ENCODE data around the gene USP16. TPM values are rescaled to one million over a fixed set of nuclear protein-coding genes. Genes with fewer than 3 reads are reported as not detected.
A peak's percentile ranks its signal among the peaks of the same experiment; 100 is the strongest.
"Not testable (repeated sequence)": the region's sequence is repeated elsewhere in the genome, so short reads cannot be mapped to it uniquely, and the experiment has no call there.

The USP16 gene
- total RNA-seq: 33.7 TPM
- long read RNA-seq, transcript USP16-201 (19 exons, 3,004 nt): major isoform, 14 of 45 reads
- long read RNA-seq, partial matches to known transcripts: 5 of 45 reads
- long read RNA-seq, other reads (novel, unspliced or antisense): 21 of 45 reads

DNA sequence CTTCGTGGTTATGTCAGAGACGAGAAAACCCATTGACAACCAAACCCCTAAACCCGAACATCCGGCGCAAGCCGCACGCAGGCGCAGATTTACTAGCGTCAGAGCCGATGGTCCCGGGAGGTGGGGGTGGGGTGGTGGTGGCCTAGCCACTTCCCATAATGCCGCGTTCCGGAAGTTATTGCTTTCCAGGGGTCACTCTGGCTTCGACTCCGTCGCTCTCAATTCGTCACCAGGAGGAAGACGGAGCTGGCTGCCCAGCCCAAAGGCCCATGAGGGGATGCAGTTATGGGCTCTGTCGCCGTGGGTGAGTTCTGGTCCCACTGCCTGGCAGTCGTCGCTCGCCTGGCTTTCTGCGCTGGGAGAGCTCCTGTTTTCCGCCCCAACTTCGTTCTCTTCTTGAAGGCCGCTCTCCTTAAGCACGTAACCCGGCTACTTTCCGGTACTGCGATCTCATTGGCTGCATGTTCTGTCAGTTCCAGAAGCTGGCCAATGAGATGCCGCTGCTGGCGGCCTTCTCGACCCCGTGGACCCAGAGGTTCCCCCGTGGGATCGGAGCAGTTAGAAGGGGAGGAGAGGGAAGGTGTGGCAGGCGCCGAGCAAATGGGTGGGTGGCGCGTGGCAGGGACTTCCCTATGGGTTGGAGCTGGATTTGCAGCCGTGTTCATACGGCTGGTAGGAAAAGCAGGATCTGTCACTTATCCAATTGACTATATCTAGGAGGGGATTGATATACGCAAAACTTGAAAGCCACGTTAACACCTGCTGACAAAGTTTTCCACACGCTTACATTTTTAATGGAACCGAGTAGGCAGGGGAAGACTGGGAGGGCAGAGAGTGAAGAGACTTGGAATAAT lies at the start of gene USP16:
TSS of gene USP16 (plus strand) at position 195 of the 854 bp plus-strand sequence. CDS start 3,246 bp downstream, outside the sequence.
- Histone ChIP-seq H3K36me3 (peaks cover 17% of the 10 kb centered on the region), H3K4me3 (peak within 1 kb of the TSS; percentile 85), H3K27me3 (ENCODE audit: low read depth) (no peaks in the 10 kb centered on the region), H3K4me1 (peaks cover 40% of the 10 kb centered on the region), H3K27ac (replicated peaks) (peak within 1 kb of the TSS; percentile 100), H3K9me3 (replicated peaks) (no peaks in the 10 kb centered on the region)
- TF ChIP-seq, protein P1, sequence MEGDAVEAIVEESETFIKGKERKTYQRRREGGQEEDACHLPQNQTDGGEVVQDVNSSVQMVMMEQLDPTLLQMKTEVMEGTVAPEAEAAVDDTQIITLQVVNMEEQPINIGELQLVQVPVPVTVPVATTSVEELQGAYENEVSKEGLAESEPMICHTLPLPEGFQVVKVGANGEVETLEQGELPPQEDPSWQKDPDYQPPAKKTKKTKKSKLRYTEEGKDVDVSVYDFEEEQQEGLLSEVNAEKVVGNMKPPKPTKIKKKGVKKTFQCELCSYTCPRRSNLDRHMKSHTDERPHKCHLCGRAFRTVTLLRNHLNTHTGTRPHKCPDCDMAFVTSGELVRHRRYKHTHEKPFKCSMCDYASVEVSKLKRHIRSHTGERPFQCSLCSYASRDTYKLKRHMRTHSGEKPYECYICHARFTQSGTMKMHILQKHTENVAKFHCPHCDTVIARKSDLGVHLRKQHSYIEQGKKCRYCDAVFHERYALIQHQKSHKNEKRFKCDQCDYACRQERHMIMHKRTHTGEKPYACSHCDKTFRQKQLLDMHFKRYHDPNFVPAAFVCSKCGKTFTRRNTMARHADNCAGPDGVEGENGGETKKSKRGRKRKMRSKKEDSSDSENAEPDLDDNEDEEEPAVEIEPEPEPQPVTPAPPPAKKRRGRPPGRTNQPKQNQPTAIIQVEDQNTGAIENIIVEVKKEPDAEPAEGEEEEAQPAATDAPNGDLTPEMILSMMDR (IDR thresholded peaks at IDR 0.05; ENCODE audit: borderline replicate concordance): peak; percentile 45
- peak; percentile 96 for DNase-seq
- intact Hi-C loops (cut with micrococcal nuclease): no loop called here

DNA sequence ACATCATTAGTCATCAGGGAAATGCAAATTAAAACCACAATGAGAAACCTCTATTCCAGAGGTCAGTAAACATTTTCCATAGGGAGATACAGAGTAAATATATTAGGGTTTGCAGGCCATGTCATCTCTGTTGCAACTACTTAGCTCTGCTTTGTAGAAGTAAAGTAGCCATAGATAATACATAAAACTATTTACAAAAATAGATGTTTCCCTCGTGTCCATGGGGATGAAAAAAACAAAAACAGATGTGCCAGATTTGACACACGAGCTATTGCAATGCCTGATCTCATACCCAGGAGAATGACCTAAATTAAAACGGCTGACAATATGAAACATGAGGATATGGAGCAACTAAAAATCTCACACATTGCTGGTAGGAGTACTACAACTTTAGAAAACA lies 49.1 kb upstream of the USP16 start:
- intact Hi-C loops (cut with micrococcal nuclease): no loop called here
- no peak overlapping the region for H3K4me3 ChIP-seq
- TF ChIP-seq, protein P1 (IDR thresholded peaks at IDR 0.05; ENCODE audit: borderline replicate concordance): no peak
- DNase-seq: no peak
- H3K4me1 ChIP-seq: peaks cover 23% of the 10 kb centered on the region
- H3K27me3 ChIP-seq (ENCODE audit: low read depth): no peaks in the 10 kb centered on the region
- no peaks in the 10 kb centered on the region for H3K9me3 ChIP-seq (replicated peaks)
- H3K27ac ChIP-seq (replicated peaks): no peak overlapping the region
- H3K36me3 ChIP-seq: peaks cover 55% of the 10 kb centered on the region

DNA sequence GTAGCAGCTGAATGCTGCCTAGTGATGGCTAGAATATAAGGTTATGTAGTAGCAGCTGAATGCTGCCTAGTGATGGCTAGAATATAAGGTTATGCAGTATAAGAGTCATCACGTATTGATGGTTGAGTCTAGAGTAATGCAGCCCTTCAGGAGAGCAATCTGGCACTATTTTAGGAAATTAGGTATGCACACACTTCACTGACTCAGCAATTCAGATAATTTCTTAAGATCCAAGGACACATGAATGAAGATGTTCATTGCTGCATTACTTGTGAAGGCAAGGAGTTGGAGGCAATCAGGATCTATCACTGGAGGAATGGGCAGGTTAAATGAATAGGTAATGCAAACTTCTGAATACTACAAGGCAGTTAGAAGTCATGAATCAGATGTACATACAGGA lies 45.4 kb upstream of the USP16 start:
- intact Hi-C loops (cut with micrococcal nuclease): no loop called here

DNA sequence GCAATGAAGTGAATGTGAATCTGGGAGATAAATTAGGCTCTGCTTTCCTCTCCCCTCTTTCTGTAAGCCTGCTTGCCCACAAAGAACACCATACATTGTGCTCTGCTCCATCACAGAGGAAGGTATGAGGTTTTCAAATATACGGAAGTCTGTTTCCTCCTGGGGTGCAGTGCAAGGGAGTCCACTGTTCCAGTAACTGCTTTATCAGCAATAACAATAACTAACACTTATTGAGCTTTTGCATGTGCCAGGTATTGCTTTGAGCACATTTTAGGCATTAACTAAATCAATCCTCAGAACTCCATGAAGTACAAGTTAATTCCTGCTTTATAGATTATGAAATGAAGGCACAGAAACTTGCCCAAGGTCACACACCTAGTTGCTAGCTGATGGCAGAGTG lies 41.8 kb upstream of the USP16 start:
- no peaks in the 10 kb centered on the region for H3K27me3 ChIP-seq (ENCODE audit: low read depth)
- intact Hi-C loops (cut with micrococcal nuclease): no loop called here
- TF ChIP-seq, protein P1 (IDR thresholded peaks at IDR 0.05; ENCODE audit: borderline replicate concordance): no peak
- DNase-seq: no peak
- no peaks in the 10 kb centered on the region for H3K9me3 ChIP-seq (replicated peaks)
- peaks cover 83% of the 10 kb centered on the region for H3K36me3 ChIP-seq
- H3K4me3 ChIP-seq: no peak overlapping the region
- peaks cover 15% of the 10 kb centered on the region for H3K4me1 ChIP-seq
- no peak overlapping the region for H3K27ac ChIP-seq (replicated peaks)

More for the DNA sequence above, 45.4 kb upstream of the USP16 start:
- H3K4me1 ChIP-seq: peaks cover 16% of the 10 kb centered on the region
- H3K4me3 ChIP-seq: no peak overlapping the region
- no peak for DNase-seq
- TF ChIP-seq, protein P1 (IDR thresholded peaks at IDR 0.05; ENCODE audit: borderline replicate concordance): no peak
- no peaks in the 10 kb centered on the region for H3K9me3 ChIP-seq (replicated peaks)
- H3K27me3 ChIP-seq (ENCODE audit: low read depth): no peaks in the 10 kb centered on the region
- H3K27ac ChIP-seq (replicated peaks): no peak overlapping the region
- H3K36me3 ChIP-seq: peaks cover 86% of the 10 kb centered on the region

DNA sequence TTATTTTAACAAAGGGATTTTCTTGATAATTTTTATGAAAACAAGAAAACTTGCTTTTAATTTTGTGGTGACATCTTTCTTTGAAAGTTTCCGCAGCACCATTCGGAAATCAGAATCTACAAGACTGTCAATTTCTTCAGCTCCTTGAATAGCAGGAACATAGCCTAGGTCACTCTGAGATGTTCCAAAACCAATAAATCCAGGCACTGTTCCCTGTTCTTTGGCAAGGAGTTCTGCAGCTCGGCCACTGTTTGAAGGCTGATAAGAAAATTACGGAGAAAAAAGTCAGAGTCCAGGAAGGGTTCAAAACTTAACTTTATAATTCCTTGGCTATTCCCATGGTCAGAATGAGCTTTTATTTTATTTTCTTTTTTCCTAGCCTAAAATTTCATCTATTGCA lies 37.8 kb upstream of the USP16 start:
- no peak overlapping the region for H3K27ac ChIP-seq (replicated peaks)
- TF ChIP-seq, protein P1 (IDR thresholded peaks at IDR 0.05; ENCODE audit: borderline replicate concordance): no peak
- intact Hi-C loops (cut with micrococcal nuclease): no loop called here
- H3K4me1 ChIP-seq: peaks cover 34% of the 10 kb centered on the region
- H3K27me3 ChIP-seq (ENCODE audit: low read depth): no peaks in the 10 kb centered on the region
- DNase-seq: no peak
- H3K4me3 ChIP-seq: no peak overlapping the region
- H3K36me3 ChIP-seq: peaks cover 46% of the 10 kb centered on the region
- H3K9me3 ChIP-seq (replicated peaks): no peaks in the 10 kb centered on the region

DNA sequence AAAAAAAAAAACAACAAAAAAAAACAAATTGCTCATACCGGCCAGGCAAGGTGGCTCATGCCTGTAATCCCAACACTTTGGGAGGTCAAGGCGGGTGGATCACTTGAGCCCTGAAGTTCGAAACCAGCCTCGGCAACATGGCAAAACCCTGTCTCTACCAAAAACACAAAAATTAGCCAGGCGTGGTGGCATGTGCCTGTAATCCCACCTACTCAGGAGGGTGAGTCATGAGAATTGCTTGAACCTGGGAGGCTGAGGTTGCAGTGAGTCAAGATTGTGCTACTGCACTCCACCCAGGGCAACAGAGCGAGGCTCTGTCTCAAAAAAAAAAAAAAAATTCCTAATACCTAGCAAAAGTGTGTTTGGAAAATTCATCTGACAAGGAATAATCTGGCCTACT lies 36.3 kb upstream of the USP16 start:
- H3K9me3 ChIP-seq (replicated peaks); H3K4me3 ChIP-seq; H3K27ac ChIP-seq (replicated peaks); H3K27me3 ChIP-seq (ENCODE audit: low read depth); DNase-seq; intact Hi-C loops (cut with micrococcal nuclease): not testable (repeated sequence)
- Histone ChIP-seq H3K4me1 (peaks cover 46% of the 10 kb centered on the region), H3K36me3 (peaks cover 31% of the 10 kb centered on the region)

Measured in left ventricle myocardium inferior (tissue), 1 donor.